Fibroblast of skin of right biceps (primary cell): Measurements from ENCODE around the gene CNOT6.

Experiments used
- DNase-seq: peaks from one replicate; pipeline ENCODE4 v3.0.0-alpha.2; 2013

CNOT6 gene

DNA sequence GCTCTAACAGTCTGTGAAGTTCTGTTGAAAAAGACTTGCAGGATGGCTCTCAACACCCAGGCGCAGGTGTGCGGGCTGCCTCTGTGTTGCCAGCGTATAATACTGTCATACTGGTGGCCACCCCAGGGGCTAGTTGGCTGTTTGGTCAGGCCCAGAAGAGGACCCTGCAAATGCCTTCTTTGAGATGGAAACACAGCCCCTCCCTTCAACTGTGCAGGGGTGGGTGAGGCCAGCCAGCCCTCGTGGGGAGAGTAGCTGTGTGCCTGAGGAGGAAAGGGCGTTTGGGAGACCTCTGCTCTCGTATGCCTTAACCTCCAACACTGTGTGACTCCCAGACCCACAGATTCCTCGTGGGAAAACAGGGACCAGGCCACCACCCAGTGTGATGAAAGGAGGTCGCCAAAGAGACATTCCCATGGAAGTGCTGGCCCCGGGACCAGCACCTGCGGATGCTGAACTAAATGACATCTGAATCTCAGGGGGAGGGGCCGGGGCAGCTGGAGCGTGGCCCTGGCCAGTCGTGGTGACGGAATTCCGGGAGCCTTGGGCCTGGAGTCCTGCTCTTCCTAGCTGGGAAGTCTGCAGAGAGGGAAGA lies 108.4 kb downstream of the CNOT6 start:
- no peak for DNase-seq

DNA sequence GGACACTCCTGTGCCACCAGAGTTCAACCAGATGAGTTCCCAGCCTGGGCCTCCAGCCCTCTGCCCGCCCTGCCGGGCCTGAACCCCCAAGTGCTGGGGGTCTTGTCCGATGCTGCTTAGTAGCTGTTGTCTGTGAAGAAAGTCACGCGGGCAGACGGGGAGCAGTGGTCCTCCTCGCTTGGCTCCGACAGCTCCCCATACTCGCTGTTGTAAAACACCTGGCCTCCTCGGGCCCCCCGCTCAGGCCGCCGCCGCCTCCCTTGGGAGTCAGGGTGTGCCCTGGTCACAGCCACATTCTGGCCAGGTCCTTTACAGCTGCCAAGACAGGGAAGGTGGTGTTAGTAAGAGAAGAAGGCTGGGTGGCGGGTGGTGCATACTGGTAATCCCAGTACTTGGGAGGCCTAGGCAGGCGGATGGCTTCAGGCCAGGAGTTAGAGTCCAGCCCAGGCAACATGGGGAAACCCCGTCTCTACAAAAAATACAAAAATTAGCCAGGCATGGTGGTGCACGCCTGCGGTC lies 109.0 kb downstream of the CNOT6 start:
- DNase-seq = no peak

GRCh38 chr5:180604271-180604670 lies 110.1 kb downstream of the CNOT6 start:
- no peak for DNase-seq

GRCh38 chr5:180605554-180606214 lies 111.5 kb downstream of the CNOT6 start:
- DNase-seq = peak; percentile 30

GRCh38 chr5:180606215-180606785 lies 112.1 kb downstream of the CNOT6 start:
- DNase-seq = no peak

GRCh38 chr5:180607861-180608571 lies 113.8 kb downstream of the CNOT6 start:
- no peak for DNase-seq

- DNase-seq = no peak
Observed at GRCh38 chr5:180608572-180609310, 114.6 kb downstream of the CNOT6 start.

- no peak for DNase-seq
Observed at GRCh38 chr5:180609386-180609785, 115.2 kb downstream of the CNOT6 start.

GRCh38 chr5:180609817-180610550 lies 115.8 kb downstream of the CNOT6 start:
- no peak for DNase-seq

GRCh38 chr5:180611140-180611850 lies 117.1 kb downstream of the CNOT6 start:
- DNase-seq = no peak

DNA sequence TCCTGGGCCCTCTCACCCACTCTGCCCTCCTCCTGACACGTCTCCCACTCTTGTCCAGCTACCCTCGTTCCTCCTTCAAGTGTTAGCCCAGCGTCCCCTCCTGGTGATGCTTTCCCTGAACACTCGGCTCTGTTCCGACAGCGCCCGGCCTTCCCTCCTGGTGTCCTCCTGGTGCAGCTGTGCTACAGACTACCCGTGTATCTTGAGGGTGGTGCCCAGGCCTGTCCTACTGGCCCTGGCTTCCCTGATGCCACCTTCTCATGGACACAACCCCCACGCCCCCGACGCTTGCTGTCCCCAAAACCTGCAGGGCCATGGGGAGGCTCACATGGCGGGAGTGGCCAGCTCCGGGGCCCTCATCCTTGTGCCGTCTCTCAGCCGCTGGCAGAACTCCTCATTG lies 118.5 kb downstream of the CNOT6 start:
- DNase-seq = no peak

DNA sequence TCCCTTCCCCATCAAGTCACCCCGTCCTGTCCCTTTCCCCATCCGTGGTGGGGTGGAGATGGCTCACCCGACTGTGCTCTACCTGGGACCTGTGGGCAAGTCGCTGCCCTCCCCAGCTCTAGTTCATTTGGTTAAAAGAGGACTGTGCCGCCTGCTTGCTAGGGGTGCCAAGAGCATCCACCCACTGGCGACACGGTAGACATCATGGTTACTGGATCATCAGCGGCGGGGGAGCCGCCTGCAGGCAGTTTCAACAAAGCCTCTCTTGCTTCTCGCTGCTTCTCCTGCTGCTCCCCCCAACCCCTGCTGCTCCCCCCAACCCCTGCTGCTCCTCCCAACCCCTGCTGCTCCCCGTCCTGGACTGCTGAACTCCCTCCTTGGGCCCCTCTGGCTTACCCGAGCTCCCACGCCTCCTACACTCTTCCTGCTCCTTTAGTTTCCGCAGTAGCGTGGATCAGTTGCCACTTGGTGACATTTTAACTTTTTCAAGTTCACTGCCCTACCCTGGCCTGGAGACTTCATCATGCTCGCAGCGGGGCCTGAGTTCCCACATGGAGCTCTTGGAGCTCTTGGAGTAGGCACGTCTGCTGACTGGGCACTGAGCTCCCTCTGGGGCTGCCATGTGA lies 119.1 kb downstream of the CNOT6 start:
- no peak for DNase-seq

- DNase-seq = no peak
Observed at GRCh38 chr5:180613814-180614188, 119.6 kb downstream of the CNOT6 start.

GRCh38 chr5:180618487-180618828 lies 124.3 kb downstream of the CNOT6 start:
- DNase-seq = no peak

GRCh38 chr5:180618829-180619562 lies 124.8 kb downstream of the CNOT6 start:
- peak; percentile 68 for DNase-seq

GRCh38 chr5:180619563-180619915 lies 125.4 kb downstream of the CNOT6 start:
- no peak for DNase-seq

- no peak for DNase-seq
Observed at GRCh38 chr5:180620014-180620413, 125.8 kb downstream of the CNOT6 start.

GRCh38 chr5:180621311-180621710 lies 127.1 kb downstream of the CNOT6 start:
- DNase-seq = no peak

- no peak for DNase-seq
Observed at GRCh38 chr5:180622910-180623309, 128.7 kb downstream of the CNOT6 start.

DNA sequence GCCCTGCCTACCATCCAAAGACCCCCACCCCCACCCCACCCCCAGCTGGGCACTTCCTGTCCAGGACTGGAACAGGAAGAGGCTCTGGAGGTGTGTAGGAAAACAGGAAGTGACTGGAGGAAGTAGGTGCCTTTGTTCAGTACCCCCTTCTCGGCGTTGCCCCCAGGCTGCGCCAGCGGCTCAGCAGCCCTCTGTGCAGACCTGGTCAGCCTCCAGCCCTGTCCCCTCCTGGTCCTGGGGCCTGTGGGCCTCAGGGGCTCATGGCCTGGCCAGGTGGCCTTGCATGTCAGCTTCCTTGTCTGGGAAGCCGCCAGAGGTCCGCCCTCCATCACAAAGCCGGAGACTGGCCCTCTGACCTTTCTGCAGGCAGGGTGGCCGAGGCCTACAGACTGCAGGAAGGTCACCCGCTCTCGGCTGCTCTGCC lies 129.2 kb downstream of the CNOT6 start:
- DNase-seq = no peak

DNA sequence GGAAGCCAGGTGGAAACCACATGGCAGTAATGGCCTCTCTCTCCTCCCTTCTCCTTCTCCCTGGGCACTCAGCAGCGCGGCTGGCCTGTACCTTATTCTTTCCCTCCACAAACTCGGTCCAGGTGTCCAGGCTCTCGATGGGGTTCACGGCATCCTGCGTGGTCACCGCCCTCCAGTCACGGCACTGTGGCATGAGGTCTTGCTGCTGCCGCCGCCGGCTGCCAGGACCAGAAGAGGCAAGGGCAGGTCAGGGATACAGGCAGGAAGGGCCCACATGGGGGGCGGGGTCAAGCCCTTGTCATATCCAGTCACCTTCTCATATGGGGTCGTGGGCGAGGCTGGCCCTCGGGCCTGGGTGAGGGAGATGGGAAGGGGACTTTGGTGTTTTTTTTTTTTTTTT lies 129.7 kb downstream of the CNOT6 start:
- no peak for DNase-seq
